Measurements from ENCODE around the gene NDUFS3. TPM values are rescaled to one million over a fixed set of nuclear protein-coding genes. Genes with fewer than 3 reads are reported as not detected.
"Not testable (repeated sequence)": the region's sequence is repeated elsewhere in the genome, so short reads cannot be mapped to it uniquely, and the experiment has no call there.

NDUFS3 gene
- 100 to 1,000 TPM in 1 of 2 donors, 10 to 100 TPM in 1; 90.3 to 167 TPM for total RNA-seq

DNA sequence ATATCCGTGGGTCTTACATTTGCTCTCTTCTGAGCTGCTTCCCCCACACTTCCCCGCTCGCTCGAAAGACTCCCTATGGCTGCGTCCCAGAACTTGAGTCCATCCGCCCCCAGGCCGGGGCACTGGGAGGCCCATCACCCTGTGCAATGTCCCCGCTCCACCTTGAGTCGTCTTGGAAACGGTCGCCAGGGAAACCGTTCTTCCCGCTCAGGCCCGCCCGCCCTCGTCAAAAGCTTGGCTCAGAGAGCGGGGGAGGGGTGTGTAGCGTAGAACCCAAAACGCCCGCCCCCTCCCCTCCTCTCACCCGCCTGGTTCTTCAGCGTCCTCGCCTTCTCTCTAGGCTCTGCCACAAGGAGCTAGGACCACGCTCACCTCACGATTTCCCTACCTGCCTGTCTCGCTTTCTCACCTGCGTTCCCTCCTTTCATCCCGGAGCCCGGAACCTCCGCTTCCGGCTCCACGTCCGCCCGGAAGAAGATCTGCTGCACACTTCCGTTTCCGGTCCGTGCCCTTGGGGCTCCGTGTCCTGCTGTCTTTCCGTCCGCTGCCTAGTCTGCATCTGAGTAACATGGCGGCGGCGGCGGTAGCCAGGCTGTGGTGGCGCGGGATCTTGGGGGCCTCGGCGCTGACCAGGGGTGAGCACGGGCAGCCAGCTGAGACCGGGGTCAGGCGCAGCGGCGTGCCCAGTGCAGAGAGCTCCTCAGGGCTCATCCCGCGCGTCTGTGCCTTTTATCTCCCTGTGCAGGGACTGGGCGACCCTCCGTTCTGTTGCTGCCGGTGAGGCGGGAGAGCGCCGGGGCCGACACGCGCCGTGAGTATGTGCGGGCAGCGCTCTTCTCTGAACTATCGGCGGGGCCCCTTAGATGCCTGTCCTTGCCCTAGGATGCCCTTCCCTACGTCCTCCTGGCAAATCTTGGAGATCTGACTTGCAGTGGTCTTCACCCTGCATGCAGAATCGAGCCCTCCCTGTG, at the start of gene NDUFS3, which contains the start of gene KBTBD4:
Gene NDUFS3 (plus strand): TSS at position 551 of the 971 bp plus-strand sequence. CDS start 18 bp downstream, at position 569.
Gene KBTBD4 (minus strand): TSS at position 447 of the 971 bp plus-strand sequence. CDS start 19 bp downstream, at position 428.
- Mint-ChIP-seq H3K27ac (peak within 1 kb of the TSS; percentile 100), H3K36me3 (ENCODE audit: low read depth) (peaks cover 100% of the 10 kb centered on the region), H3K27me3 (no peaks in the 10 kb centered on the region), H3K4me3 (peak within 1 kb of the TSS; percentile 100), H3K4me1 (peaks cover 12% of the 10 kb centered on the region), H3K9me3 (no peaks in the 10 kb centered on the region)
- peak; percentile 96 for ATAC-seq (replicated peaks)

DNA sequence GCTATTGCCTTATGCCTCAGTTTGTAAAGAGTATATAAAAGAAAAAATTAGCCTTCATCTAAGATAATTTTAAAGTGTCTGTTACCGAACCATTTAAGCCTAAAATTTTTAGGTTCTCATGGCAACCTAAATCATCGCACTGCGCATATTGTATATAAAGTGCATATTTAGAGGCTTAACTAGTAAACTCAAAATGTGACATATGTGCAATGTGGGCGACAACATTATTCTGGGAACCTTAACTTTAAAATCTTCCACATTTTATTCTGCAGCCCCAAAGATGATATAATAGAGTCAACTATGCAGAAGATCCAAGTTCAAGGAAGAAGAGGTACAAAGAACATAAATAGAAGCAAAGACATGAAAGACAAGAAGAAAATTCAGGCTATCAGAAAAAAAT, 48.9 kb upstream of the NDUFS3 start:
- H3K36me3 Mint-ChIP-seq (ENCODE audit: low read depth), result peaks cover 52% of the 10 kb centered on the region
- H3K27me3 Mint-ChIP-seq, result no peaks in the 10 kb centered on the region
- H3K9me3 Mint-ChIP-seq, result no peaks in the 10 kb centered on the region
- no peak for ATAC-seq (replicated peaks)
- peaks cover 17% of the 10 kb centered on the region for H3K4me1 Mint-ChIP-seq
- peak overlapping the region; percentile 48 for H3K27ac Mint-ChIP-seq
- no peak overlapping the region for H3K4me3 Mint-ChIP-seq

DNA sequence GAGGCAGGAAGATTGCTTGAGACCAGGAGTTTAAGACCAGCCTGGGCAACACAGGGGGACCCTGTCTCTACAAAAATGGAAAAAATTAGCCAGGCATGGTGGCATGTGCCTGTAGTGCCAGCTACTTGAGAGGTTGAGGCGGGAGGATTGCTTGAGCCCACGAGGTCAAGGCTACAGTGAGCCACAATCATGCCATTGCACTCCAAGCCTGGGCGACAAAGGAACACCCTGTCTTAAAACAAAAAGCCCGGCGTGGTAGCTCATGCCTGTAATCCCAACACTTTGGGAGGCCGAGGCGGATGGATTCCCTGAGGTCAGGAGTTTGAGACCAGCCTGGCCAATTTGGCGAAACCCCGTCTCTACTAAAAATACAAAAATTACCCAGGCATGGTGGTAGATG, 48.2 kb upstream of the NDUFS3 start:
- Mint-ChIP-seq H3K4me1 (peaks cover 11% of the 10 kb centered on the region), H3K36me3 (ENCODE audit: low read depth) (peaks cover 54% of the 10 kb centered on the region), H3K27ac (peak overlapping the region; percentile 48)
- ATAC-seq (replicated peaks); H3K9me3 Mint-ChIP-seq; H3K4me3 Mint-ChIP-seq; H3K27me3 Mint-ChIP-seq: not testable (repeated sequence)

DNA sequence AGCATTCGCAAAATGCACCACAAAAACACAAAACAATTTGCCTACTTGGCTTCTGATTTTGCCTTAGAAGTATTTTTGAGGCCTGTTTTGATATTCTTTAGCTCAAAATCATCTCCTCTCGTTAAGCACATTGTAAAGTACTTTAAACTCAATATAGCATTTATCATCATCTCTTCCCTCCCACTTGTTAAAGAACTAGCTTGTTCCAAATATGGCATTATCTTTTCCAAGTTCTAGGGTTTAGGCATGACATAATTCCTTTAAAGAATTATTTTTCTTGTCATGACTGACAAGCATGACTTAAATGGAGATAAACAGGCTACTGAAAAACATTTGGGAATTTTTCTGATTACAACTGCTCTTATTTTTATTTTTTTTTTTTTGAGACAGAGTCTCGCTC, 47.2 kb upstream of the NDUFS3 start:
- no peak overlapping the region for H3K4me3 Mint-ChIP-seq
- H3K27me3 Mint-ChIP-seq, result no peaks in the 10 kb centered on the region

DNA sequence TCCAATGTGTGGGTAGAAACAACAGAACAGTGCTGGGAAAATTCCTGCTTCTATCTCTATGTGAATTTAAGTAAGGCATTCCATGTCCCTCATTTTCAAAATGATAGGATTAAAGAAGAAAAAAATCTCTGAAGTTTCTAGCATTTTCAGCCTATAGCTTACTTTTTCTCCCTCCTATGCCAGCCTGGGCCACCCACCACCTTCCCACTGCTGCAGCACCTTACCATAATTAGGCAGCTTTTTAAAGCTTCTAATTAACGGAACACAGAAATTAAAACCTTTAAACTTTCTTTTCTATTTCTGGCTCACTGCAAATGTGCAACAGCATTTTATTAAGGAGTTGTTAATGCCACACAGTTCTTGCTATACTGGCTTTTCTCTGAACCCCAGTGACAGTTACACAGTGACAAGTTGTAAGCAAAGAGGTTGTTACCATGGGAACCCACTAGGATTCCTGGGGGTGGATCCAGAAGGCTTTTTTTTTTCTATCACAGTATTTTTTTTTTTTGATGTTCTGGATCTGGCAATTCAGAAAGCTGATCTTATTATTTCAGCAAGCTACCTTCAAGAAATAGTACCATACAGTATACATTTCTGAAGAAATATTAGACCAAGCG, 46.2 kb upstream of the NDUFS3 start:
- no peak for ATAC-seq (replicated peaks)
- H3K9me3 Mint-ChIP-seq, result no peaks in the 10 kb centered on the region
- peaks cover 9% of the 10 kb centered on the region for H3K4me1 Mint-ChIP-seq
- H3K27ac Mint-ChIP-seq, result peak overlapping the region; percentile 28
- H3K36me3 Mint-ChIP-seq (ENCODE audit: low read depth), result peaks cover 59% of the 10 kb centered on the region
- no peak overlapping the region for H3K4me3 Mint-ChIP-seq
- no peaks in the 10 kb centered on the region for H3K27me3 Mint-ChIP-seq

More for the DNA sequence above, 47.2 kb upstream of the NDUFS3 start:
- ATAC-seq (replicated peaks), result no peak
- H3K4me1 Mint-ChIP-seq, result peaks cover 9% of the 10 kb centered on the region
- peak overlapping the region; percentile 28 for H3K27ac Mint-ChIP-seq
- peaks cover 59% of the 10 kb centered on the region for H3K36me3 Mint-ChIP-seq (ENCODE audit: low read depth)
- no peaks in the 10 kb centered on the region for H3K9me3 Mint-ChIP-seq

DNA sequence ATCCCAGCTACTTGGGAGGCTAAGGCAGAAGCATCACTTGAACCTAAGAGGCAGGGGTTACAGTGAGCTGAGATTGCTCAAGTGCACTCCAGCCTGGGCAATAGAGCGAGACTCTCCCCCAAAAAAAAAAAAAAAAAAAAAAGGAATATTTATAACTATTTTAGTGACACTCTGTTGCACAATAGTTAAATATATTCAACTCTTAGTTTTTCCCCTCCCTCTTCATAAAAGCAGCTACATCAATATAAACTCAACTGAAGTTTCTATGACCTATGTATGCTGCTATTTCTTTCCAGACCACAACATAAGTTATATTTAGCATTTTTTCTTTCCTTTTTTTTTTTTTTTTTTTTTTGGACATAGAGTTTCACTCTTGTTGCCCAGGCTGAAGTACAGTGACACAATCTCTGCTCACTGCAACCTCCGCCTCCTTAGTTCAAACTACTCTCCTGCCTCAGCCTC, 45.2 kb upstream of the NDUFS3 start:
- peaks cover 56% of the 10 kb centered on the region for H3K36me3 Mint-ChIP-seq (ENCODE audit: low read depth)
- no peak for ATAC-seq (replicated peaks)
- no peak overlapping the region for H3K27ac Mint-ChIP-seq
- H3K4me3 Mint-ChIP-seq, result no peak overlapping the region
- peaks cover 11% of the 10 kb centered on the region for H3K4me1 Mint-ChIP-seq
- H3K9me3 Mint-ChIP-seq, result no peaks in the 10 kb centered on the region
- H3K27me3 Mint-ChIP-seq, result no peaks in the 10 kb centered on the region

DNA sequence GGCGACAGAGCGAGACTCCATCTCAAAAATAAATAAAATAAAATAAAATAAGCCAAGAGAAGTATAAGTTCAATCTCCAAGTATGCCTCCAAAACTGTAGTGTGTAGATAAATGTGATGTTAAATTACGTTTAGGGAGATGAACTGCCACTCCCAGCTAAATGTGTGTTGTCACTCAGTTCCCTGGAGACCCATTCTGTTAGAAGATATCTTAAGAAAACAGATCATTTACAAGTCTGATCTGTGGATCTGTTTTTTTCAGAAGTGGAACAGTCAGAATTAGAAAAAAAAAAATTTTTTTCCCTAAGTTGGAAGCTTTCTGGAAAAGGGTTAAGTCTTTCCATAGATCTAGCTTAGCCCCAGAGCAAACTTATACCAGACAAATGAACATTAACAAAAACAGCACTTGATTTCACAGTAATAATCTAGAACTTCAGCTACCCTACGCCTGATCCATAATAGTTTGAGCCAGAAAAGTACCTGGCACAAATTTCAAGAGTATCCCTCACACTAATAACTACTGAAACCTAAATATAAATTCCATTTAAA, 44.1 kb upstream of the NDUFS3 start:
- Mint-ChIP-seq H3K27me3 (no peaks in the 10 kb centered on the region), H3K36me3 (ENCODE audit: low read depth) (peaks cover 62% of the 10 kb centered on the region), H3K4me3 (no peak overlapping the region), H3K4me1 (peaks cover 19% of the 10 kb centered on the region), H3K27ac (no peak overlapping the region), H3K9me3 (no peaks in the 10 kb centered on the region)
- ATAC-seq (replicated peaks), result no peak

DNA sequence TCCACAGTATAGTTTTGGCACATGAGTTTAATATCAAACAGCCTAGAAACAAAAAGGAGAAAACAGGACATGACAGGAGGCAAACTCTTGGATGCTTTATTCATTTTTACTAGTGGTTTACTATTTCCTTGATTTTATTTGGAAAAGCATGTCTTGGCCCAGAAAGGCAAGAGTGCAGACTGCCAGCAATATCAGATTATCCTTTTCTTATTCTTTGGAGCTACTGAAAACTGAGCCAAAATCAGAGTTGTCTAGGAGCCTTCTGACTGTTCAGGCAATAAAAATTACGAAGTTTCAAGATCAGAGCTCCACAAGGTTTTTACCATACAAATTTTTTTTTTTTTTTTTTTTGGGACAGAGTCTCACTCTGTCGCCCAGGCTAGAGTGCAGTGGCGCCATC, 42.0 kb upstream of the NDUFS3 start:
- Mint-ChIP-seq H3K27ac (no peak overlapping the region), H3K4me1 (peaks cover 20% of the 10 kb centered on the region), H3K36me3 (ENCODE audit: low read depth) (peaks cover 55% of the 10 kb centered on the region), H3K4me3 (no peak overlapping the region), H3K9me3 (no peaks in the 10 kb centered on the region), H3K27me3 (no peaks in the 10 kb centered on the region)
- no peak for ATAC-seq (replicated peaks)

DNA sequence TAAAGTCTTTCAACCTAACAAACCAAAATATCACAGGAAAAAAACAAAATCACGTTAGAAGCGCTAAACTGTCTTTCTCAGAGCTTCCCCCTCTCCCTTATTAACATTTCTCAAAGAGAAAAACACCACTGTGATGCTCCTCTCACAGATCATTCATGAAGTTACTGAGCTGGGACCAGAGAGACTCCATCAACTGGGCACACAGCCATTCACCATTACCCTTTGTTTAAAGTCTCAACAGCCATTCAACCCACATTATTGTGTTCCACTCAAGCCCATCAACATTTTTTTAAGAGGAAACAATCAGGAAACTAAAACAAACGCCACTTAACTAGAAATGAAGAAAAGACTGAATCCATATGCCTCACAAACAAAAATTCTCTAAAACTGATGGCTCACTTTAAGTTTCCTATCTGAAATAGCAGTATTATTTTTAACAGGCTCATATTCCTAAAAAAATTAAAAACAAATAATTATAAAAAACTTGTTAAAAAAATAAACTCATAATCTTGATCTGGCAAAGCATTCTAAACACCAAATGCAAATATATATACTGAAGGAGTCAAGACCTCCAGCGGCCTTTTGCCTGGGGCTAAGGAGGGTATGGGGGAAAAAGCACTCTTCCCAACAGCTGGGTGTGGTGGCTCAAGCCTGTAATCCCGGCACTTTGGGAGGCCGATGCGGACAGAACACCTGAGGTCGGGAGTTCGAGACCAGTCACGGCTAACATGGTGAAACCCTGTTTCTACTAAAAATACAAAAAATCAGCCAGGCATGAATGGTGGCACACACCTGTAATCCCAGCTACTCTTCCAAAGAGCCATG, 39.9 kb upstream of the NDUFS3 start:
- Mint-ChIP-seq H3K27ac (peak overlapping the region; percentile 81), H3K9me3 (no peaks in the 10 kb centered on the region), H3K4me3 (peak overlapping the region; percentile 71), H3K27me3 (no peaks in the 10 kb centered on the region), H3K4me1 (peaks cover 22% of the 10 kb centered on the region), H3K36me3 (ENCODE audit: low read depth) (peaks cover 54% of the 10 kb centered on the region)
- no peak for ATAC-seq (replicated peaks)

DNA sequence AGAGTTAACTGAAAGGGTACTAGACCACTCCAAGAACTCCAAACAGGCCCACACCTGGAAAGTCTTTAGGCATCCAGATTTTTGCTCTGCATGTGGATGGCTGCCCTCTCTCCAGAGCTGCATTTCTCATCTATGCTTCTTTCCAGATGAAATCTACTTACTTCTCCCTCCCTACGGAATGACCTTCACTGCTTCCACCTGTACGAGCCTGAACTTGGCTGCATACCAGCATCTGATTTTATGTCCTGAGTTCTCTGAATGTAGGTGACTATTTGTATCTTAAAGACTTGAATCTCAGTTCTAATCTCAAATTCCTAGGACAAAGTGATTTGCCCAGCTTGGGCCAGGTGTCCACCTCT, 39.2 kb upstream of the NDUFS3 start:
- Mint-ChIP-seq H3K4me1 (peaks cover 28% of the 10 kb centered on the region), H3K27ac (peak overlapping the region; percentile 81), H3K4me3 (peak overlapping the region; percentile 71), H3K9me3 (no peaks in the 10 kb centered on the region), H3K27me3 (no peaks in the 10 kb centered on the region), H3K36me3 (ENCODE audit: low read depth) (peaks cover 60% of the 10 kb centered on the region)
- ATAC-seq (replicated peaks), result no peak

DNA sequence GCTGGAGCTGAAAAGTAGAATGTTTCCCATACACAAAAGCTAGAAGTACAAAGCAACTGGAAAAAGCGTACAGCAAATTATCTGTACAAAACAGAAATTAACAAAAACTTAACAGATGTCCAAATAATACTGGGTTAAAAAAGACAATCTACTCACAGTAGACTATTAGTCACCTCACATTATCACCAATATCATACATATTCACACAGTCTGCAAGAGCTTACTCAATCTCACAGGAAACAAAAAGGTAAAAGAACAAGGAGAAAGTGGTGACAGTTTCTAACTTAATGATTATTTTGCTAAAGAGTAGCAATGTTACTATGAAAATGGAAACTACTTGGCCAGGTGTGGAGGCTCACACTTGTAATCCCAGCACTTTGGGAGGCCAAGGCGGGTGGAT, 37.8 kb upstream of the NDUFS3 start:
- Mint-ChIP-seq H3K4me3 (peak overlapping the region; percentile 71), H3K4me1 (peaks cover 28% of the 10 kb centered on the region), H3K36me3 (ENCODE audit: low read depth) (peaks cover 51% of the 10 kb centered on the region)

DNA sequence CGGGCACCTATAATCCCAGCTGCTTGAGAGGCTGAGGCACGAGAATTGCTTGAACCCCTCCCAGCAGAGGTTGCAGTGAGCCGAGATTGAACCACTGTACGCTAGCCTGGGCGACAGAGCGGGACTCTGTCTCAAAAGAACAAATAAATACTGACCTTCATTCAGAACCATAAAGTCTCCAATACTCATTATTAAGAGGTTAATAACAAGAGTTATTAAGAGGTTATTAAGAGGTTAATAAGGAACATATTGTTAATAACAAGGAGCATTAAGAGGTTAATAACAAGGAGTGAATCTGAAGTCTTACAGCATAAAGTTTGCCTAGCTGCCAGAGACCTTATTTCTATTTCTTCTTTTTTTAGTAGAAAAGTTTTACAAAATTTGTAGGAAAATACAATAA, 33.6 kb upstream of the NDUFS3 start:
- peaks cover 27% of the 10 kb centered on the region for H3K4me1 Mint-ChIP-seq
- no peaks in the 10 kb centered on the region for H3K9me3 Mint-ChIP-seq
- peaks cover 71% of the 10 kb centered on the region for H3K36me3 Mint-ChIP-seq (ENCODE audit: low read depth)
- no peak overlapping the region for H3K4me3 Mint-ChIP-seq
- no peak overlapping the region for H3K27ac Mint-ChIP-seq
- H3K27me3 Mint-ChIP-seq, result no peaks in the 10 kb centered on the region
- ATAC-seq (replicated peaks), result no peak

More for the DNA sequence above, 37.8 kb upstream of the NDUFS3 start:
- peak; percentile 20 for ATAC-seq (replicated peaks)
- H3K27ac Mint-ChIP-seq, result peak overlapping the region; percentile 81
- H3K27me3 Mint-ChIP-seq, result no peaks in the 10 kb centered on the region
- no peaks in the 10 kb centered on the region for H3K9me3 Mint-ChIP-seq

DNA sequence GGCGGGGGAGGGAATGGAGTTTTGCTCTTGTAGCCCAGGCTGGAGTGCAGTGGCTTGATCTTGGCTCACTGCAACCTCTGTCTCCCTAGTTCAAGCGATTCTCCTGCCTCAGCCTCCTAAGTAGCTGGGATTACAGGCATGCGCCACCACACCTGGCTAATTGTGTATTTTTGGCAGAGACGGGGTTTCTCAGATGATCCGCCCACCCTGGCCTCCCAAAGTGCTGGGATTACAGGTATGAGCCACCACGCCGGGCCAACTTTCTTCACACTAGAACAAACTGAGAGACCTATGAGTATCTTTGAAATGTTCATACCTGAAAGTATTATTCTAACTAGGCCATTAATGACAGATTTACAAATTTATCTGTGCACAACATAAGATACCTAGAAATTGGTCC, 32.6 kb upstream of the NDUFS3 start:
- H3K36me3 Mint-ChIP-seq (ENCODE audit: low read depth), result peaks cover 73% of the 10 kb centered on the region
- H3K4me1 Mint-ChIP-seq, result peaks cover 29% of the 10 kb centered on the region
- ATAC-seq (replicated peaks); H3K9me3 Mint-ChIP-seq; H3K27ac Mint-ChIP-seq; H3K4me3 Mint-ChIP-seq; H3K27me3 Mint-ChIP-seq: not testable (repeated sequence)
